Measurements from ENCODE around the gene COBLL1. TPM values are rescaled to one million over a fixed set of nuclear protein-coding genes. Genes with fewer than 3 reads are reported as not detected.
"Not testable (repeated sequence)": the region's sequence is repeated elsewhere in the genome, so short reads cannot be mapped to it uniquely, and the experiment has no call there.

COBLL1 gene
- polyA plus RNA-seq, 4 donors, result 117 to 156 (median 138) TPM

DNA sequence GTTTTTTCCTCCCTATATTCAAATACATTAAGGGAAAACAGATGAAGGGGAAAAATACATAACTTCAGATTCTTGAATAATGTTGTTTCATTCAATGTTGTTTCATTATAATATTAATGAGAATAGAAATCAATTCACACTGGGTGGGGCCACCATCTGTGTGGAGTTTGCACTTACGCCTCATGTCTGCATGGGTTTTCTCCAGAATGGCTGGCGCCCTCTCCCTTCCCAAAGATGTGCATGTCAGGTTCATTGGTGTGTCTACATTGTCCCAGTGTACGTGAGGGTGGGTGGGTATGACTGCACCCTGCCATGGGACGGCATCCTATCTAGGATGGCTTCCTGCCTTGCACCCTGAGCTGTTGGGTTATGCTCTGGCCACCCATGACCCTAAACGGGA, 51.7 kb downstream of the COBLL1 start:
- no peak for DNase-seq (ENCODE audit: low read depth in 4 of 4, low spot score in 3 of 4)

GRCh38 chr2:164786787-164787186, 54.8 kb downstream of the COBLL1 start:
- DNase-seq (ENCODE audit: low read depth in 4 of 4, low spot score in 3 of 4), result no peak

GRCh38 chr2:164785457-164785856, 56.2 kb downstream of the COBLL1 start:
- no peak for DNase-seq (ENCODE audit: low read depth in 4 of 4, low spot score in 3 of 4)

DNA sequence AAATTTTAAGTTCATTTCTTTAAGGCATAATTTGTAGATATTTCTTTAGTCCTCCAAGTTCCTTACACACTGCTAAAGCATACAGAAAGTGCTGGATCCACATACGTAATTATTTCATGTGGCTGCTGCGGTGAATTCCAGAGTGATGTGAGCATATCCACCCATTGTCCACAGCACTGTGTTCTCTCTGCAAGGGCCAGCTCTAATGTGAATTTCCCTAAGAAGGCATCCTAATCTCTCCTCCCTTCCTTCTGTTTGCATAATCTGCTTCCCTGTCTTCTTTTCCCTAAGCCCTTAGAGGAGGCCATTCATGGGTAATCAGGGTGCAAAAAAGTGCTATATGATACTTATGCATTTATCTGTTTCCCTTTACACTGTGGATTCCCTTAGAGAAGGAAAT, 57.2 kb downstream of the COBLL1 start:
- DNase-seq (ENCODE audit: low read depth in 4 of 4, low spot score in 3 of 4), result no peak

DNA sequence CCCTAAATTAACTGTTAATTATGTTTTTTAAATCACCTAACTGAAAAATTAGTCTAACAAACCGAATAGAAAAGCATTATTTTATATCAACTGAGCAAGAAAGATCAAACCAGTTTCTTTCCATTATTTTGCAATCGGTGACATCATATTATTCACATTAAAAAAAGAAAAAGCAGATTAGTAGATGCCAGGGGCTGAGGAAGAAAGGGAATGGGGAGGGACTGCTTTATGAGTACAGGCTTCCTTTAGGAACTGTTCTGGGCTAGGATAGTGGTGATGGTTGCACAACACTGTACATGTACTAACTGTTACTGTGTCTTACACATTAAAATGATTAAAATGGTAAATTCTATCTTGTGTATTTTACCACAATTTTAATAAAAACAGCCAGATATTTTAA, 59.3 kb downstream of the COBLL1 start:
- DNase-seq (ENCODE audit: low read depth in 4 of 4, low spot score in 3 of 4), result no peak

GRCh38 chr2:164781394-164781793, 60.2 kb downstream of the COBLL1 start:
- no peak for DNase-seq (ENCODE audit: low read depth in 4 of 4, low spot score in 3 of 4)

DNA sequence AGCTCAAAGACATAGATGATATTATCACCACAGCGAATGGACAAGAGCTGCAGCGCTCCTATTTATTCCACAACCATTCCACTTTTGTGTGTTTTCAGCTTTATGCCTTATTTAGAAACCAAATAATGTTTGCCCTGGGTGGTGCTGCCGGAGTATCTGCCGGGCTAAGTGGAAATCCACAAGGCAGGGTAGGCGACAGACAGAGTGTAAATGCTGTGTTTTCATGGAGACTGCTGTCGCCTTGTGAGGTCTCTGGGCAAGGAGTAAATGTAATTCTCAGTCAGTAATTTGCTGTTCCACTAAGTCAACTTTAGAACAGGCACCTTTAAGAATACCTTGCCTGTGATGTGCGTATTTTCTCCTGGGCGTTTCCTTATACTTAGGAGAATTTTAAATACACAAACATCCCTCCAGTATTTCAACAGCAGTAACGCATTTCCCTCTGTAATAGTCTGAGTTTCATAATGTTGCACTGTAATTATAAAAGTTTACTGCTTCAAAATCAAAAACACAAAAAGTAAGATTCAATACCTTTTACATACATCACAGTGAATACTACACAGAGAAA, 60.9 kb downstream of the COBLL1 start:
- no peak for DNase-seq (ENCODE audit: low read depth in 4 of 4, low spot score in 3 of 4)

DNA sequence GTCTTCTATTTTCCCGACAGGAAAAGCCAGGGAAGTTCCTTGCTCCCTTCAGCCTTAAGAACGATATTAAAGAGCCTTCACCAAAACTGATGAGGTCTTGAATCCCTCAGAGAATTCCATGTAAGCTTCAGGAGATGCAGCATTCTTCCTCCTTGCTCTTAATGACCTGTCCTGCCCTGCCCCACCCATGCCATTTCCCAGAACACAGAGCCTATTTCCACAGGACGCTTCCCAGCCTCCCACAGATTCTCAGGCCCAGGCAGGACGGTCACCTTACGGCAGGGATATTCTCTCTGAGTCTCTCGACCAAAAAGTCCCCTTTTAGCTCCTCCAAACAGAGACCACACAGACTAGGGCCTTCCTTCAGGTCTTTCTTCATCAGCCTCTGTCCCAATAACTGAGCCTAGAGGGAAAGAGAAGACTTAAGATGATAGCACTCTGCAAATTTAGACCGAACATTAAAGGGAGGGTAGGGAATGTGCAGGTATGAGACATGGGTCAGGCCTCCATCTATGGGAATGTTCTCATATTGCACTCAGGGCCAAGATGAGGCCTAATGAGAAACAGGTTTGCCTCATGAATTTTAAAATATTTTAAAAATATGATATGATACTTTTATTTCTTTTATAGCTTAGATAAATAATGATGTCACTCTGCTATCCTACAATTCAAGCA, 62.1 kb downstream of the COBLL1 start:
- no peak for DNase-seq (ENCODE audit: low read depth in 4 of 4, low spot score in 3 of 4)

DNA sequence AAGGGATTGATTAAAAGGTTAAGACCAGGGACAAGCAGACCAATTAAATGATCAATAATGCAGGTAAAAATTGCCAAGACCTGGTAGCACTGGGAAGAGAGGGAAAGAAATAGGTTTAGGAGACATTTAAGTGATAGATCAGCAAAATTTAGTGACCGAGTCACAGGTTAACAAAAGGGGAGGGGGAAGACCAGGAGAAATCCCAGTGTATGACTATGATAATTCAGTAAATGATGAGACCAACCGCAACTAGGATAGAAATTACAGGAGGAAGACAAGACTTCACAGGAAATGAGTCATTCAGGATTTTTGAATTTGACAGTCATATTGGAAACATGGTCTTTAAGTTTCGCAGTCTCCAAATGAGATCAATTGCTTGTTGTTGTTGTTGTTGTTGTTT, 62.9 kb downstream of the COBLL1 start:
- no peak for DNase-seq (ENCODE audit: low read depth in 4 of 4, low spot score in 3 of 4)

DNA sequence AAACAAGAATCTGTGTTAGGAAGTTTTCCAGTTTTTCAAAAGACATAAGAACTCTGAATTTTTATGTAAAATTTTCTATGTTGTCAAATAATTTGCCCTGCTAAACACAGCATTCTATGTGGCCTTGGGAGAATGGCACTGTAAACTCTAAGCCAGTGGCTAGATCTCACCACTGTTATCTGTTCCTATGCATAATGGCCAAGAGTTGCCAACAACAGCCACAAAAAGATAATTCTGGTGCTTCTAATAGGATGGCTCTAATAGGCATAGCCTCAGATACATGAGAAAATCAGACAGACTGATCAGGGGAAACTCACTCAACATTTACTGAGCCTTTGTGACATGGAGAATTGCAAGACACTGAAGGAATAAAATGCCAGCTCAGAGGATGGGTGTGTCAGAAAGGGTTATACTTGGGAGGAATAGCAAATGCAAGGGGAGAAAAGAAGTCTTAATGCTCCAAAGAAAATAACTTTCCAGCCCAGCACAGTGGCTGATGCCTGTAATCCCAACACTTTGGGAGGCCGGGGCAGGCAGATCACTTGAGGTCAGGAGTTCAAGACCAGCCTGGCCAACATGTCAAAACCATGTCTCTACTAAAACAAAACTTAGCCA, 63.7 kb downstream of the COBLL1 start:
- DNase-seq (ENCODE audit: low read depth in 4 of 4, low spot score in 3 of 4), result no peak

GRCh38 chr2:164773635-164774034, 68.0 kb downstream of the COBLL1 start:
- no peak for DNase-seq (ENCODE audit: low read depth in 4 of 4, low spot score in 3 of 4)

DNA sequence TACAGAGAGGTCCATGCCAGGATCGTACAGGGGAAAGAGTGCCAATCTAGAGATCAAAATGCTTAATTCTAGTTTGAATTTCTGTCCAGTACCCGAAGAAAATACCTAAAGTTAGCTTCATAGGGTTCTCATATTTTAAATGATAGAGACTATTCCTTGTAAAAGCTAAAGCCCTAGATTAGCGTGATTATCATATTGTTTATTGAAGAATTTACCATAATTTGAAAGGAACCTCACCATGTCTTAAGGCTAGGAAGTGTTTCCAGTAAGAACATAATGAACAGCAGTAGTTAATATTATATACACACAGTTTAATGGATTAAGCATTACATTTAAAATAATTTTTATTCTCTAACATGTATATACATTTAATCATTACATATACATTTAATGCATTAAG, 68.5 kb downstream of the COBLL1 start:
- DNase-seq (ENCODE audit: low read depth in 4 of 4, low spot score in 3 of 4), result no peak

DNA sequence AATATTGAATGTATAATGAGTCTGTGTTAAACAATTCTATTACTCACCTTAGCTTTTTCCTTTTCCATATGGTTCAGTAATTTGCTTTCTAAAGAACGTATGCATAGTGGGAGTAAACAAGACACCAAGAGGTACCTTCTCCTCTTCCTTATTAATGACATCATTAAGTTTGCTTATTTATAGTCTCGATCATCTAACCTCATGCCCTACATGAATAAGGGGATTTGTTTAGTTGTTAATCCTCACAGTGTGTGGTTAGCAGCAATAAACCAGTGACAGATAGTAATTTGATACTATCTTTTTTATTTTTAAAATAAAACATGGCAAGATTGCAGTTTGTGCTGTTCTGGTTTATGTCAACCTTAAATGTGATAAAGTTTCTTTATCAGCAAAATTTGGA, 69.7 kb downstream of the COBLL1 start:
- DNase-seq (ENCODE audit: low read depth in 4 of 4, low spot score in 3 of 4), result no peak

- DNase-seq (ENCODE audit: low read depth in 4 of 4, low spot score in 3 of 4), result no peak
Measured at GRCh38 chr2:164770421-164770916, 71.2 kb downstream of the COBLL1 start.

GRCh38 chr2:164766954-164767320, 74.7 kb downstream of the COBLL1 start:
- no peak for DNase-seq (ENCODE audit: low read depth in 4 of 4, low spot score in 3 of 4)

- no peak for DNase-seq (ENCODE audit: low read depth in 4 of 4, low spot score in 3 of 4)
Measured at GRCh38 chr2:164766216-164766953, 75.2 kb downstream of the COBLL1 start.

DNA sequence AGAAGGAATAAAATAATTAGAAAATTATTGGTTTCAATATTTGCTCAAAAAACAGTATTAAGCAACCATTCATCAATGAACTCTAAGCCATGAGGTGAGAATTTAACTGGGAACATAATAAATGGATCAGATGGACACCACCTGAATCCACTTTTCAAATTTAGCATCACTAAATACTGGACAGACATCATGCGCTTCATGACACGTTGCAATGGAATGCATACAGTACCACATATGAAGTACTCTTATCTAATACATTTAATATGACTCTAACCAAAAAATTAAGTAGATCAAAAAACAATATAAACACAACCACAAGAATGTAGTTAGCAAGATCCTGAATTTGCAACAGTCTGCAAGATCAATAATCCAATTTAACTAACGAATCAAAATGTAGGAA, 76.6 kb downstream of the COBLL1 start:
- DNase-seq (ENCODE audit: low read depth in 4 of 4, low spot score in 3 of 4), result no peak

DNA sequence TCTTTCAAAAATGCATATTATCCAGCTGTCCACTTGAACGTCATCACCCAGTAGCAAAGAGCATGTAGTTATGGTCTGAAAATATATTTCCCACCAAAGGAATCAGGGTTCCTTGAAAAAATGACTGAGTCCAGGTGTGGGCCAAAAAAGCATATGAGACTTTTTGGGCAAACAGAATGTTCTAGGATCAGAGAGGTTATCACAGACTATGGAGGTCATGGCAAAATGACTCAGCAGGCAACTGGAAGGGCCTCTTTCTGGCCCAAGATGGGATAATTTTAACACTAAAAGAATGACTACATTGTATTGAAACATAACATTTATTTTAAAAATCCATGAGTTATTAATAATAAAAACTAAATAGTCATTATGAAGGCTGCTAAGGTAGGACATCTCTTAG, 77.1 kb downstream of the COBLL1 start:
- DNase-seq (ENCODE audit: low read depth in 4 of 4, low spot score in 3 of 4), result no peak

DNA sequence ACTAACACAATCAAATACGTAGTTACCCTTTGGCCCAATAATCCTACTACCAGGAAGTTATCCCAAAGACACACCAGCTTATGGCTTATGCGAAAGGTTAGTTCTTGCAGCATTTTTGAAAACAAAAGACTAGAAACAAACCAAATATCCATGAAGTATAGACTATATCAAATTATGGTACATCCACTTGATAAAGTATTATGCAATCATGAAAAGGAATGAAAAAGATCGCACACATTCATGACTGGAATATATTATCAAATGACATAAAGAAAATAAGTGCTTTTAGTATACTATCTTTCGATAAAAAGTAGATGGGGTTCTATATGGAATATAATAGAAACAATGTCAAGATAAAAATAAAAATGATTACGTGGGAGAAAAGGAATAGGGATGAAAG, 78.2 kb downstream of the COBLL1 start:
- DNase-seq (ENCODE audit: low read depth in 4 of 4, low spot score in 3 of 4), result no peak

DNA sequence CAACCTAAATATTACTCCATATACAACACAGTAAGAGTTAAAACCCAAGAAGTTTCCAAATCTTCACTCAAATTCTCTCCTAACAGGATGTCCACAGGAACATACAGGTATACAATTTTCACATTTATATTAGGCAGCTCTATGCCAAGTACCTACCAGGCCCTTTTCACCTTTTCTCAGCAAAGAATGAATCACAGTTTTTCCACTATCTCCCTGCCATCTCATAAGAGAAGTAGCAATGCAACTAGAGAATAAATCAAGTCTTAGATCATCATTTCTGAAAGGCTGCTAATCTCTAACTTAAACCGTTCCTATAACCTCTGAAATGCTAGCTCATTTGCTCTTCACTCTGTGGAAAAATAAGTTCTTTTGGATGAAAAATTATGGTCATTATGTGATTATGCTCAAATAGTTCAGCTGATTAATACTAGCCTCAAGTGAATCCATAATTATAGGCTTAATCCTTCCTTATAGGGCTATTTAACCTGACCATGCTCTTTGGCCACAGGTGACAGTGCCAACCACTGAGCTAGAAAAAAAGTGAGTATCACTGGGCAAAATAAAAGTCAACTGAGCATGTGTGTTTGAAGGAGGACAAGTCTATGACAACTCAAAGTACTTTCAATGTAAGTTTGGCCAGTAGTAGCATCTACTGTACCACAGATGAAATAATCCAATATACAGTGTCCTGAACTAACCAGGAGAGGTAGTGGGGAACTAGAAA, 79.7 kb downstream of the COBLL1 start:
- DNase-seq (ENCODE audit: low read depth in 4 of 4, low spot score in 3 of 4), result no peak

DNA sequence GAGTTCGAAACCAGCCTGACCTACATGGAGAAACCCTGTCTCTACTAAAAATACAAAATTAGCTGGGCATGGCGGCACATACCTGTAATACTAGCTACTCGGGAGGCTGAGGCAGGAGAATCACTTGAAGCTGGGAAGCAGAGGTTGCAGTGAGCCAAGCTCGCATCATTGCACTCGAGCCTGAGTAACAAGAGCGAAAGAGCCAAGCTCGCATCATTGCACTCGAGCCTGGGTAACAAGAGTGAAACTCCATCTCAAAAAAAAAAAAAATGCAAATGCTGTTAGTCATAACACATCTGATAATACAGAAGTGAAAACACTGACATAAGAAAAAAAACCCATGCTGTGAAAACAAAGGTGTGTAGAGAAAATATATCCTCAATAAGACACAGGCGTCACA, 80.4 kb downstream of the COBLL1 start:
- not testable (repeated sequence) for DNase-seq (ENCODE audit: low read depth in 4 of 4, low spot score in 3 of 4)

Measured in right renal pelvis (tissue), 4 donors.